ENCODE data around the gene UPF3A.

Gene UPF3A

DNA sequence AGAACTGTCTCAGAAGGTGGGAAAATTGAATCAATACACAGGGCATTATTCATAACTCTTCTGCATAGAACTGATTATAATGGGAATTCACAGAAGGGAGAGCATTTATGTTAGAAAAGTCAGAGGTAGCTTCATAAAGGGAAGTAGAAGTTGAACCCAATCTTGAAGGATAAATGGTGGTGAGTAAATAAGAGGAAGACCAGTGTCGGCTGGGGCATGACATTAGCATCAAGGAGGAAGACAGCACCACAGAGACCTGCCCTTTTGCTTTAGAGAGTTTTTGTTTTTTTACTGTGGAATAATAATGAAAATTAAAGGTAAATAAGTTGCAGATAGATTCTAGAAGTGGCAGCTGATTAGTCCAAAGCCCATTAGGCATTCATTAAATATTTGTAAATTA is 24.9 kb upstream of the UPF3A start:
- no peak for TF ChIP-seq CTCF (IDR thresholded peaks at IDR 0.05; ENCODE audit: control insufficient read depth, insufficient read depth, low read depth, low read length, missing control alignments)
- no peak for DNase-seq (ENCODE audit: low read depth)
- no peak overlapping the region for H3K4me3 ChIP-seq (ENCODE audit: control insufficient read depth, low read depth, low read length)

DNA sequence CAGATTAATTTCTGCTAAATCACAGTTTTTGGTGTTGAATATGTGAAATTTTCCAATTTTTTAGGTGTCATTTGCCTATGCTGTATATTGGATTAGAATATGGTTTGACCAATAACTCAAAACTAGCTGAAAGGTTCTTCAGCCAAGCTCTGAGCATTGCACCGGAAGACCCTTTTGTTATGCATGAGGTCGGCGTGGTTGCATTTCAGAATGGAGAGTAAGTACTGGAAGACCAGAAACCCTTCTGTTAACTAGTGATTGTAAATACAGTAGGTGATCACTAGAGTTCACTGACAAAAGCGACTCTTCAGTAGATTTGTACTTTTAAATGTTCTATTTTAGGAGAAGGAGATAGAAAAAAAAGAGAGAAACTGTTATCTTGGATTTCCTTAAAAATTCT is 24.4 kb upstream of the UPF3A start:
- H3K4me3 ChIP-seq (ENCODE audit: control insufficient read depth, low read depth, low read length): no peak overlapping the region
- no peak for DNase-seq (ENCODE audit: low read depth)
- TF ChIP-seq CTCF (IDR thresholded peaks at IDR 0.05; ENCODE audit: control insufficient read depth, insufficient read depth, low read depth, low read length, missing control alignments): no peak

GRCh38 chr13:114258589-114258988 is 22.8 kb upstream of the UPF3A start:
- TF ChIP-seq CTCF (IDR thresholded peaks at IDR 0.05; ENCODE audit: control insufficient read depth, insufficient read depth, low read depth, low read length, missing control alignments): no peak
- DNase-seq (ENCODE audit: low read depth): no peak
- no peak overlapping the region for H3K4me3 ChIP-seq (ENCODE audit: control insufficient read depth, low read depth, low read length)

- no peak overlapping the region for H3K4me3 ChIP-seq (ENCODE audit: control insufficient read depth, low read depth, low read length)
- no peak for DNase-seq (ENCODE audit: low read depth)
- TF ChIP-seq CTCF (IDR thresholded peaks at IDR 0.05; ENCODE audit: control insufficient read depth, insufficient read depth, low read depth, low read length, missing control alignments): no peak
These were observed 22.0 kb upstream of the UPF3A start for GRCh38 chr13:114259374-114259773.

DNA sequence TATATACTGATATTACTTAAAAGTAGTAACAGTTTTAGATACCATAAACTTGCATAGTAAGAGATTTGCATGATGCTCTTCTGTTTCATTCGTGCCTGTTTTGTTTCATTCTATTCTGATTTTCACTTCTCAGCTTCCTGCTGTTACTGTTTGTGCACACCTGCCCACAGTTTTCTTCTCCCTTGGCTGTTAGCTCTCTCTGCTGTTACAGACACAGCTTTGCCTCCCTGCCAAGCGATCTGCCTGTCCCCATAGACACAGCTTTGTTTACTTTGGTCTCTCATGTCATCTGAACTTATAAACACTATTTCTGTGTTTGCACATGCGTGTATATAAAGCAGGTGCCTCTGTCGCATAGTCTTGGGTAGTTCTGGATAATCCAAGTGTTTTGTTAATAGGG is 21.4 kb upstream of the UPF3A start:
- TF ChIP-seq CTCF (IDR thresholded peaks at IDR 0.05; ENCODE audit: control insufficient read depth, insufficient read depth, low read depth, low read length, missing control alignments): no peak
- H3K4me3 ChIP-seq (ENCODE audit: control insufficient read depth, low read depth, low read length): no peak overlapping the region
- no peak for DNase-seq (ENCODE audit: low read depth)

GRCh38 chr13:114260814-114261213 is 20.6 kb upstream of the UPF3A start:
- no peak overlapping the region for H3K4me3 ChIP-seq (ENCODE audit: control insufficient read depth, low read depth, low read length)
- no peak for TF ChIP-seq CTCF (IDR thresholded peaks at IDR 0.05; ENCODE audit: control insufficient read depth, insufficient read depth, low read depth, low read length, missing control alignments)
- no peak for DNase-seq (ENCODE audit: low read depth)

GRCh38 chr13:114261328-114261965 is 20.0 kb upstream of the UPF3A start:
- TF ChIP-seq CTCF (IDR thresholded peaks at IDR 0.05; ENCODE audit: control insufficient read depth, insufficient read depth, low read depth, low read length, missing control alignments): no peak
- DNase-seq (ENCODE audit: low read depth): no peak
- no peak overlapping the region for H3K4me3 ChIP-seq (ENCODE audit: control insufficient read depth, low read depth, low read length)
